IPS-NIHi11 (cell line): ENCODE data around the gene TRAM2.

ENCODE experiments used
- DNase-seq: peaks from one replicate; pipeline ENCODE4 v3.0.0; 2012; ENCODE audit warnings: mixed read lengths, low spot score

Gene TRAM2

DNA sequence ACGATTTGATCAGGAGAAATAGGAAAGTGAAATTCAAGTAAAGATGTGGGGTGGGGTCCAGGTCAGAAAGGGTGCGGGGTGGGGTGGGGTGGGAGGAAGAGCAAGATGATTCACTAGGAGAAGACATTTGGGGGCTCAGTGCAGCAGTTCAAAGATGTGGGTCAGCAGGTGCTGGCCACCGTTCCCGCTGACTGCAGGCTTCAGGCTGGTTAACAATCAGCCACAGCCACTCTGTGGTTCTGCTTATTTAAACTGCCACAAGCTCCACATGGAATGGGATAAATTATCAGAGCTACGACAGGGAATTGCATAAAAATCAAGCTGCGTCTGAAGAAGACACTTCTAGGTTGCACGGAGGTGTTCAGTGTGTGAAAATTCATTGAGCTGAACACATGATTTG, 49.4 kb downstream of the TRAM2 start:
- DNase-seq = no peak

GRCh38 chr6:52526634-52527033, 50.2 kb downstream of the TRAM2 start:
- DNase-seq = no peak

DNA sequence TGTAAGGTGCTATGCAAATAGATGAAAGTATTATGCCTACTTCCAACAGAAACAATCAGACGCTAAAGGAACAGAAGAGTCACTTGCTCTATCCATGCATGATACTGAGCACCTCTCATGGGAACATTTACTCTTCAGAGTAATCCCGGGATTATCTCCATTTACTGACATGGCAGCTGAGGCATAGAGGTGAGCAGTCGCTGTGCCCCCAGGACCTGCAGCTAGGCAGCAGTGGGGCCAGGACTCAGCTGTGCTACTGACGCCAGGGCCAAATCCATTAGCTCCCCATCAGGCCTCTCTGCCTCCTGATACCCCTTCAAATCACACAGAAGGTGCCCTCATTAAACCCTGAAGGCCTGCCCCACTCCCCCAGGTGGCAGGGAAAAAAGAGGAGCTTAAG, 51.9 kb downstream of the TRAM2 start:
- DNase-seq = no peak

- no peak for DNase-seq
Observed at GRCh38 chr6:52523378-52524142, 53.3 kb downstream of the TRAM2 start.

- DNase-seq = no peak
Observed at GRCh38 chr6:52522655-52523054, 54.2 kb downstream of the TRAM2 start.

- no peak for DNase-seq
Observed at GRCh38 chr6:52522151-52522626, 54.7 kb downstream of the TRAM2 start.

DNA sequence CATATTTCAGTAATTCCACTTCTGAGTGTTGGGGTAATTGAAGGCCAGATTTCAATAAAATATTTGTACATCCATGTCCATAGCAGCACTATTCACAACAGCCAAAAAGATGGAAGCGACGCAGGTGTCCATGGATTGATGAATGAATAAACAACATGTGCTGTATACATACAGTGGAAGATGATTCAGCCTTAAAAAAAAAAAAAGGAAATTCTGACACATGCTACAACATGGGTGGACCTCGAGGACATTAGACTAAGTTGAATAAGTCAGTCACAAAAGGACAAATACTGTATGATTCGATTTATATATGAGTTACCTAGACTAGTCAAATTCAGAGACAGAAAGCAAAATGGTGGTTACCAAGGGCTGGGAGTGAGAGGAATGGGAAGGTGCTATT, 57.2 kb downstream of the TRAM2 start:
- DNase-seq = no peak

GRCh38 chr6:52518279-52518945, 58.4 kb downstream of the TRAM2 start:
- DNase-seq = no peak

DNA sequence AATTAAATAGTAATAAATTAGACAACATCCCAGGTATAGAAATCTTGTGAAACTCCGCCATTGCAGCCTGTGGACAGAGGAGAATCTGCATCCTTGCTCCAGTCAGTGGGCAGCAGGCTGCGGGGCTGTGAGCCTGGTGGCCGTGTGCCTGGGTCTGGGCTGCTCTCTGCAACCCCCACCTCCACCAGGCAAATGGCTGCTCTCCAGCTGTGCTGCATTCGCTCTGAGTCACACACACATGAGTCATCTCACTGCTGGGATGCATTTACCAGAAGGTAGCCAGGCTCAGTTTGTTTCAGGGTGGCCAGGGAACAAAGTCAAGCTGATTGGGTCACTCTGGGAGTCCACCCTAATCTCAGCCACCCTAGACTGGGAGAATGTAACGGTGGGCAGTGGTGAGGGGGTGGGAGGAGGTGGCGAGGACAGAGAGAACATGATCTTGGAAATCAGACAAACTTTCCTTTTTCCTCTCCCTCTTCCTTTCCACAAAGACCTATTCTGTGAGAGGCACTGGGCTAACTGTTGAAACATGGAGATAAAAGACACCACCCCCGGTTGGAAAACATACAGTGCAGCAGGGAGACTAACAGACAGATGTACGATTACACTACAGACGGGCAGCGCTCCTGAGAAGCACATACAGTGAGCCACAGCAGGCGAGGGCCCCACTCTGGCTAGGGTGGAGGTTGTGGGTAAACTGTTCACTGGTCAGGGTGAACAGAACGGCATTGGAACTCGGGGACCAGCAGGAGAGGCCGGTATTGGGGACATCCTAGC, 59.2 kb downstream of the TRAM2 start:
- DNase-seq = peak; percentile 85

DNA sequence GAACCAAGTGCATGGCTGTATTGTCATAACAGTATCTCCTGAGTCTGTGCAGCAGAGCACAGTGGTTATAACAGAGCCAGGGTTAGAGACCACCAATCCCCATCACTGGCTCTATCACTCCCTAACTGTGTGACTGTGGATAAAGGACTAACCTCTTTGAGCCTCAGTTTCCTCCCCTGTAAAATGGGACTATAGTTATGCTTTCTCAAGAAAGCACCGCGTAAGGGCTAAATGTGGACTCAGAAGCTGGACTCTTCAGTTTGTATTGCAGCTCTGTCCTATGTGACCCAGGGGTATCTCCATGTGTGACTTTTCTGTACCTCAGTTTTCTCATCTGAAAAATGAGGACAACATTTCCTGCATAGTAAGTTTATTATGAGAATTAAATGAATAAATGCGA, 59.9 kb downstream of the TRAM2 start:
- DNase-seq = no peak

DNA sequence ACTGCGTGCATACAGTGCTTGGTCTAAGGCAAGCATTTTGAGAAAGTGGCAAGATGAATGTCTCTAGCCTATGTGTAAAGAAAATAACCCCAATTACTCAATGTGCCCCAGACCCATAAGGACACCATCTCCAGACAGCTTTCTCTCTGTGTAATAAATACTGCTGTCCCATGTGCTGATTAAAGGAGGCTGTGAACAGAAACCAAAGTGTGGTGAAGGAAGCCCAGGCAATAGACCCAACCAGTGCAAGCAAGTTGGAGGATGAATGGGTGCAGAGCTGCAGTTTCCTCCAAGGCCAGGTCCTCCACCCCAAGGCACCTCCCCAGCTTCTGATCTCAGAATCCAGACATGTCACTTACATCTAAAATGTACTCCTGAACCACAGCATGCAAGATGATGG, 60.6 kb downstream of the TRAM2 start:
- no peak for DNase-seq

GRCh38 chr6:52515219-52515960, 61.5 kb downstream of the TRAM2 start:
- DNase-seq = no peak

DNA sequence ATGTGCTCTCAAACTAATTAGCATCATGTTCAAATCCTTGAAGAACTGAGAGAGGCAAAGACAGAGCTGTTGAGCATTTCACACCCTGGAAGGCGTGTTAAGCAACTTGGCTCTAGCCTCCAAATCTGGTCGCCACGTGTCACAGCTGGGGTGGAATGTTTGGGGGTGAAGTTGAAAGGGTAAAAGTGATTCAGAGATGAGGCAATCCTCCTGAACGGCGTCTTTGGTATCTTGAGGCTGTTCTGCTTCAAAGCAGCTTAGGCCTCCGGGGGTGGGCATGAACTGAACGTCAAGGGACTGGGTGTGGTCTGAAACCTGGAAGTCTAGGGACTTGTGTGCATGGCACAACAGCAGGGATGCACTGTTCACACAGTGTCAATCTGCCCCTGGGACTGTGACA, 62.3 kb downstream of the TRAM2 start:
- no peak for DNase-seq

GRCh38 chr6:52513896-52514295, 63.0 kb downstream of the TRAM2 start:
- no peak for DNase-seq

- no peak for DNase-seq
Observed at GRCh38 chr6:52513464-52513863, 63.4 kb downstream of the TRAM2 start.

GRCh38 chr6:52512199-52512598, 64.7 kb downstream of the TRAM2 start:
- DNase-seq = no peak

DNA sequence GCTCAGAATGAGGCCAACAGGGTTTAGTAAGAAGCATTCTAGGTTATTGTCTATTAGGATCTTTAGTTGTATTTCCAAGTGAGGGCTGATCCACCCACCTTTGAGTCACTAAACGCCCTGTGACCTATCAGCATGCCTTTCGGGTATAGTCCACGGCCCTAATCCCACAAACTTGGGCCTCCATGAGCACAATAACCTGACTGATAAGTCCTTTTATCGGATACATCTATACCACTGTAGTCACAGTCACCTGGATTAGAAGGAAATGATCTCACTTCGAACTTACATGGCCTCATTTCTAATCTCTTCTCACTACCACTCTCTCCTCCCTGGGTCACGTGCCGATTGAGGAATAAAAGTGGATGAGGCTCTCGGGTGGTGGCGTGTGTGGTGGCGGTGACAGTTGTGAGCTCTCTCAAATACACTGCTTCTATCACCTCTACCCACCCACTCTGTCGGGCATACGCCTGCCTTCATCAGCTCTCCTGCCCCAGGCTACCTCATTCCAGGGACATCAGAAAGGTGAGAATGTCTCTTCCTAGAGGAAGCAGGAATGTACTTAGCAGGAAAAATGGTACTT, 65.2 kb downstream of the TRAM2 start:
- DNase-seq = no peak

DNA sequence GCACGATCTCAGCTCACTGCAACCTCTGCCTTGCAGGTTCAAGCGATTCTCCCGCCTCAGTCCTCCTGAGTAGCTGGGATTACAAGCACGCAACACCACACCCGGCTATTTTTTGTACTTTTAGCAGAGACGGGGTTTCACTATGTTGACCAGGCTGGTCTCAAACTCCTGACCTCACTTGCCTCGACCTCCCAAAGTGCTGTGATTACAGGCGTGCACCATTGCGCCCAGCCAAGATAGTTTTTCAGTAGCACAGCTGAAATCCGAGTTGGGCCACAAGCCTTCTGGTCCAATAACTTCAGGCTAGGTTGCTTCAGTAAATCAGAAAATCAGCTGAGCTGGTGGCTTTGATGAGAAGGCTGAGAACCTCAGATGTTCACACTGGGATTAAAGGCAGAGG, 65.7 kb downstream of the TRAM2 start:
- no peak for DNase-seq

GRCh38 chr6:52510213-52510562, 66.7 kb downstream of the TRAM2 start:
- DNase-seq = no peak

GRCh38 chr6:52509281-52510212, 67.3 kb downstream of the TRAM2 start:
- no peak for DNase-seq

DNA sequence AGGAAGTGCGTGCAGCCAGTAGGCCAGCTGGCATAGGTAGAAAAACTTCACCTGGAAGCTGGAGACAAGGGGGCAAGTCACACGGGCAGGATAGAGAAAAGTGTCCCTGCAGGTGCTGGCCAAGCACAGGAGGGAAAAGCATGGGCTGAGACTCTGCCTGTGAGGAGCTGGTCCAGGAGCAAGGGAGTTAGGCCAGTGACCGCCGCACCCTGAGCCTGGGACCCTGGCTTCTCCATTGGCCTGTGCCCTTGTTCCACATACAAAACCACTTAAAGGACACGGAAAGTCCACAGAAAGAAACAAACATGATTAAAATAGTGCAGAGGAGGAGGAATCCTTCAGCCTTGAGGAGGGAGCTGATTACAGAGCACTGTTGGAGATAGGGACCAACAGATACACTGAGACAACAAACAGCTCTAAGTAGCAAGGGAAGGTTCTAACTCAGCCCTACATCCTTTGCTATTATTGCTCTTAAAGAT, 68.6 kb downstream of the TRAM2 start:
- DNase-seq = no peak
